ENCODE measurements around the gene COPRS.

The COPRS gene

DNA sequence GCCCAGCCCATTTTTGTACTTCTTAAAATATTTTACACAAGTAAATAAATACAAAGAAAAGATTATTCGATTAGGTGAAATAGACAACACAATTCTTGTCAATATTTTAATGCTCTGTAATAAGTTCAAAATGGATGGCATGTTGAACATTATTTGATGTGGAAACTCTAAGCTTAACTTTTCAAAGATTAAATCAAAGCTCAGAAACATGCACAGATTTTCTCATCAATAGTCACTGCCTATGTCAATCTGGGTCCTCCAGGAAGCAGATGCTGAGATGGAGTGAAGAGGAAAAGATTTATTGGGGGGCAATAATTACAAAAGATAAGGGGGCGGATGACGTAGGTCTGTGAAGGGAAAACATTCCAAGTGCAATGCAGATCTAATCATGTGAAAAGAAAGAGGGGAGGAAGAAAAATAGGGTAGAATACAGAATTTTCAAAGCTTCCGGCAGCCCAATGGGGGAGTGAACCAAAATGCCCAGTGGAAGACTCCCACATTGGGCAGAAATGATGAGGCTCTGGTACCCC is 50.5 kb downstream of the COPRS start:
- DNase-seq (ENCODE audit: low read depth in 3 of 3) = no peak

DNA sequence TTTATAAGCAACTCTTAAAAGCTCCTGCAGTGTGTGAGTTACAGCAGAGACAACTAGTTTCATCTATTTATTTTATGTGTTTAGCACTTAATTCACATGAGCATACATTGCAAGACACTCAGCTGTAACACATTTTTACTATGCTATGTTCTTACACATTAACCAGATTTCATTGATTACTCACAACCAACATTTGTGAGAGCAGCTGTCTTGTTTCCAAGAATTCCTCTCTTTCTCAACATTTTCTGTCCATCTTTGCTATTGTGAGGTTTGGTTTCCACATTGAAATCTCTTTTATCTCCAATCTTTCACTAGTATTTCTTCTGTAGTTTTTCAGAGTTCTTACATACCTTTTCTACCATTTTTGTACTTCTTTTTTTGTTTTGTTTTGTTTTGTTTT is 51.2 kb downstream of the COPRS start:
- DNase-seq (ENCODE audit: low read depth in 3 of 3) = no peak

GRCh38 chr17:31806921-31807320 is 52.1 kb downstream of the COPRS start:
- no peak for DNase-seq (ENCODE audit: low read depth in 3 of 3)

- no peak for DNase-seq (ENCODE audit: low read depth in 3 of 3)
Measured at GRCh38 chr17:31803494-31804213, 55.4 kb downstream of the COPRS start.

- no peak for DNase-seq (ENCODE audit: low read depth in 3 of 3)
Measured at GRCh38 chr17:31802502-31802901, 56.5 kb downstream of the COPRS start.
